RWPE2 (cell line): Measurements from ENCODE around the gene NCOA5.
A peak's percentile ranks its signal among the peaks of the same experiment; 100 is the strongest.

Experiments
- ATAC-seq: fragments of 200-7000 bp; cut with Tn5 transposase; 3 replicates; pipeline ENCODE4 v1.9.1; 2021; ENCODE audit warnings: low read depth
- DNase-seq: peaks from one replicate; pipeline ENCODE4 v3.0.0-alpha.2; 2020; ENCODE audit warnings: low spot score
- H3K27ac ChIP-seq: fragments of 450-650 bp; 2 replicates; pipeline ENCODE4 v1.5.1; 2017; ENCODE audit warnings: mild to moderate bottlenecking; ENCODE audit not compliant: poor library complexity, severe bottlenecking
- H3K27me3 ChIP-seq: fragments of 250-450 bp; sonication (Bioruptor Pico); 2 replicates; pipeline ENCODE4 v1.5.1; 2021; ENCODE audit warnings: mild to moderate bottlenecking, moderate library complexity; ENCODE audit not compliant: insufficient read depth, poor library complexity, severe bottlenecking
- H3K36me3 ChIP-seq: fragments of 250-450 bp; sonication (Bioruptor Pico); 2 replicates; pipeline ENCODE4 v1.5.1; 2020; ENCODE audit warnings: low read depth, mild to moderate bottlenecking, moderate library complexity
- H3K4me1 ChIP-seq: fragments of 250-450 bp; sonication (Bioruptor Pico); 2 replicates; pipeline ENCODE4 v1.5.1; 2021; ENCODE audit warnings: mild to moderate bottlenecking, moderate library complexity; ENCODE audit not compliant: insufficient read depth, poor library complexity, severe bottlenecking
- H3K4me3 ChIP-seq: fragments of 250-450 bp; sonication (Bioruptor Pico); 2 replicates; pipeline ENCODE4 v1.5.1; 2021; ENCODE audit warnings: mild to moderate bottlenecking, moderate library complexity; ENCODE audit not compliant: severe bottlenecking
- H3K9me3 ChIP-seq: fragments of 250-450 bp; sonication (Bioruptor Pico); 2 replicates; pipeline ENCODE4 v1.5.1; 2021; ENCODE audit warnings: mild to moderate bottlenecking, moderate library complexity; ENCODE audit not compliant: severe bottlenecking
- TF ChIP-seq, protein P1 (sequence below): fragments of 450-650 bp; IDR thresholded peaks from one replicate; pipeline ENCODE4 v1.5.1; 2017; ENCODE audit warnings: mild to moderate bottlenecking, moderate library complexity; ENCODE audit not compliant: poor library complexity, severe bottlenecking

The NCOA5 gene

DNA sequence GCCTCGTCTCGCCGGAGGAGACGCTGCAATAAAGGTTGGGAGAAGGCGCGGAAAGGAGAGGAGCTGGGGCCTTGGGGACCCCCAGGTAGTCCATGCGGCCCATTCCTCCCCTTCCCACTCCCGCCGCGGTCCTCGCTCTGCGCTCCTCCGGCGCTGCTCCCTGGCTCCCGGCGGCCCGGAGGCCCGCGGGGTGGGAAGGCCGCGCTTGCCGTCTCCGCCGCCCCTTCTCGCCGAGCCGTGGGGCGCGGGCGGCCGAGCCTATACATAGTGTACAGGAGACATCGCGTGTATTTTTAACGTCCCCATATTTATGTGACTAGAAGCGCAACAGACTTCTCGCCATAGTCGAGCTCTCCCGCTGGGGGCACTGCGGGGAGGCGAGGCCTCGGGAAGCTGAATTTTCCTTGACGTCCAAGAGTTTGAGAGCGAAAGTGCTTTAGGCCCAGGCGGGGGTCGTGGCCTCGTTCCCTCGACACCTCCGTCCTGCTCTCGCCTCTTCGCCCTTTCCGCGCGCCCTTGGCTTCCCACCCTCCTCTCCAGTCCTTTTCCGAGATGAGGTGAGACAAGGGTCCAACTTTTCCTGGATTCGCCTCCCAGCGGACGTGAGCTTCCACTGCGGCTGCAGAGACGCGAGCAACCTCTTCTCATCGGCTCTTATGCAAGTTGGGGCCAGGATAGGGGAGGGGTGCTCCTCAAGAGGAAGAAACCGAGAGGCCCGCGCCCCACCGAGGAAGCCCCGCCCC, 31.7 kb downstream of the NCOA5 start:
- H3K27me3 ChIP-seq: peaks cover 41% of the 10 kb centered on the region
- TF ChIP-seq, protein P1, sequence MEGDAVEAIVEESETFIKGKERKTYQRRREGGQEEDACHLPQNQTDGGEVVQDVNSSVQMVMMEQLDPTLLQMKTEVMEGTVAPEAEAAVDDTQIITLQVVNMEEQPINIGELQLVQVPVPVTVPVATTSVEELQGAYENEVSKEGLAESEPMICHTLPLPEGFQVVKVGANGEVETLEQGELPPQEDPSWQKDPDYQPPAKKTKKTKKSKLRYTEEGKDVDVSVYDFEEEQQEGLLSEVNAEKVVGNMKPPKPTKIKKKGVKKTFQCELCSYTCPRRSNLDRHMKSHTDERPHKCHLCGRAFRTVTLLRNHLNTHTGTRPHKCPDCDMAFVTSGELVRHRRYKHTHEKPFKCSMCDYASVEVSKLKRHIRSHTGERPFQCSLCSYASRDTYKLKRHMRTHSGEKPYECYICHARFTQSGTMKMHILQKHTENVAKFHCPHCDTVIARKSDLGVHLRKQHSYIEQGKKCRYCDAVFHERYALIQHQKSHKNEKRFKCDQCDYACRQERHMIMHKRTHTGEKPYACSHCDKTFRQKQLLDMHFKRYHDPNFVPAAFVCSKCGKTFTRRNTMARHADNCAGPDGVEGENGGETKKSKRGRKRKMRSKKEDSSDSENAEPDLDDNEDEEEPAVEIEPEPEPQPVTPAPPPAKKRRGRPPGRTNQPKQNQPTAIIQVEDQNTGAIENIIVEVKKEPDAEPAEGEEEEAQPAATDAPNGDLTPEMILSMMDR: peak; percentile 81
- H3K36me3 ChIP-seq: peaks cover 24% of the 10 kb centered on the region
- ATAC-seq: peak; percentile 28
- no peaks in the 10 kb centered on the region for H3K9me3 ChIP-seq
- DNase-seq: peak; percentile 69
- peaks cover 3% of the 10 kb centered on the region for H3K4me1 ChIP-seq
- H3K27ac ChIP-seq: no peak overlapping the region
- H3K4me3 ChIP-seq: no peak overlapping the region

DNA sequence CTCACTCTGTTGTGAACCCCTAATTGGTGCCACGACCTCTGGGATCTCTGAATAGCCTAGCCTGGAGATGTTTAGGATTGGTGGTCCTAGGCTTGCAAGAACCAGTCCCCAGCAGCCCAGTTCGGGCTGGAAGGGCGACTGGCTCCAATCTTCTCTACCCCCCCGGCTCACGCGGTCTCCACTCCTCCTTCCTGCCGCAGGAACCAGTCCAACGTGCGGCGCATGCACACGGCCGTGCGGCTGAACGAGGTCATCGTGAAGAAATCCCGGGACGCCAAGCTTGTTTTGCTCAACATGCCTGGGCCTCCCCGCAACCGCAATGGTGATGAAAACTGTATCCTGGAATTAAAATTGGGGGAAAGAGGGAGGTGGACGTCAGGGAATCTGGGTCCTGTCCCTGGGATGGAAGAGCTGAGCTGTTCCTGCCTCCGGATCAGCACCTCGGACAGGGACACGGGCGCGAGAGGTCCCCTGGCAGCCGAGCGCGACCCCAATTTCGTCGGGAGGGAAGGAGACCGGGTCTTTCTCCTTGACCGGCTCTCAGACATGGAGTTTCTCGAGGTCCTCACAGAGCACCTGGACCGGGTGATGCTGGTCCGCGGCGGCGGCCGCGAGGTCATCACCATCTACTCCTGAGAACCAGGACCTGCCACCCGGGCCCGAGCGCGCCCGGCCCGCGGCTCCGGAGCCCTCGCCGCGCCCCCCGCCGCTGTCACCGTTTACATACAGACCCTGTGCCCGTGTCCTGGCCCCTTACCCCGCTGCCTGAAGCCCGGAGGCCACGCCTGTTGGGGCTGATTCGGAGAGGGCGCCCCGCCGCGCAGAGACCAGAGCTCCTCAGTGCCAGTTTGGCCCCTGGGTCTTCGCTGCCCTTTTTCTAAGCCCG, 32.5 kb downstream of the NCOA5 start:
- DNase-seq (peak; percentile 82), ATAC-seq (peak; percentile 22; the same call in 1 of the 3 replicates)
- H3K4me1 ChIP-seq: peaks cover 3% of the 10 kb centered on the region
- H3K9me3 ChIP-seq: no peaks in the 10 kb centered on the region
- H3K27ac ChIP-seq: no peak overlapping the region
- peaks cover 16% of the 10 kb centered on the region for H3K36me3 ChIP-seq
- TF ChIP-seq, protein P1: no peak
- H3K27me3 ChIP-seq: peaks cover 41% of the 10 kb centered on the region
- H3K4me3 ChIP-seq: no peak overlapping the region

DNA sequence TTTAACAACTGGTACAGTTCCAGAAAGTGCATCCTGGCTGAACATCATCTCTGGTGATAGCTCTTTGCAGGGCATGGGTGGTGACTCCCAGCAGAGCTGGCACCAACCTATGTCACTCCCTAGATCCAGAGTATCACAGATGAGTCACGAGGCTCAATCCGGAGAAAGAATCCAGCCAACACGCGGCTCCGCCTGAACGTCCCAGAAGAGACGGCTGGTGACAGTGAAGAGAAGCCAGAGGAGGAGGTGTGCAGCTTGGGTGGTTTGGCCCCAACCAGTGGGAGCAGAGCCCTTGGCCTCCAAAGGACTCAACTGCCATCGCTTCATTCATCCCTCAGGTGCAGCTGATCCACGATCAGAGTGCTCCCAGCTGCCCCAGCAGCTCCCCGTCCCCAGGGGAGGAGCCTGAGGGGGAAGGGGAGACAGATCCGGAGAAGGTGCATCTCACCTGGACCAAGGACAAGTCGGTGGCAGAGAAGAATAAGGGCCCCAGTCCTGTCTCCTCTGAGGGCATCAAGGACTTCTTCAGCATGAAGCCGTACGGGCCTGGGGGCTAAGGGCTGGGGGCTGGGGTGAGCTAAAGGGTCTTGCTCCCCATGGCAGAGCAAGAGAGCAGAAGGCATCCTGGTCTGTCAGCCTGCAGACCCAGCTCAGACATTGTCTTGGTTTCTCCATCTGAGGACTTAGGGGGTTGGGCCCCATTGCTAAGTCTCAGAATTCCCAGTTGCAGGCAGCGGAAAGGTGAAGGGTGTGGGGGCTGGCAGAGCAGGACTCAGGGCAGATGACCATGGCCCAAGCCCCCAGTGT, 33.5 kb downstream of the NCOA5 start:
- TF ChIP-seq, protein P1: no peak
- no peaks in the 10 kb centered on the region for H3K9me3 ChIP-seq
- ATAC-seq (no peak), DNase-seq (peak; percentile 71)
- no peak overlapping the region for H3K27ac ChIP-seq
- H3K4me3 ChIP-seq: no peak overlapping the region
- H3K36me3 ChIP-seq: peaks cover 6% of the 10 kb centered on the region
- H3K4me1 ChIP-seq: peaks cover 3% of the 10 kb centered on the region
- peaks cover 41% of the 10 kb centered on the region for H3K27me3 ChIP-seq

DNA sequence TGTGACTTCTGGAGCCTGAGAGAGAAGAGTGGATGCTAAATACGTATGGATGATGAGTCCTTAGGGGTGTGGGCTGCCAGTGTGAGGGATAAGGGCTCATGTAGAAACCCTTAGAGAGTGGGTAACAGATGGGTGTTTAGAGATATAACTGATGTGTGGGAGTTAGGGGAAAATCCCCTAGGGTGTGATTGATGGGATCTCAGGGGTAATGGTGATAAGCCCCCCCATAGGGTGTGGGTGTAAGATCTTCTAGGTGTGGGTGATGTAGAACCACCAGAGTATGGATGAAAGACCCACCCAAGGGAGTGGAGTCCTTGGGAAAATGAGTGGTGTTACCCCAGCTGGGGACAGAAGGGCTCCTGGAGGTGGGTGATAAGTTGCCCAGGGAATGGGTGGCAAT, 34.5 kb downstream of the NCOA5 start:
- TF ChIP-seq, protein P1: no peak
- H3K36me3 ChIP-seq: no peaks in the 10 kb centered on the region
- no peaks in the 10 kb centered on the region for H3K9me3 ChIP-seq
- H3K27ac ChIP-seq: no peak overlapping the region
- ATAC-seq (no peak), DNase-seq (peak; percentile 34)
- peaks cover 41% of the 10 kb centered on the region for H3K27me3 ChIP-seq
- H3K4me1 ChIP-seq: peaks cover 3% of the 10 kb centered on the region
- no peak overlapping the region for H3K4me3 ChIP-seq
